Activated T-helper 1 cell treated with anti-CD3 and anti-CD28 coated beads, Interleukin-12 subunit alpha, Interleukin-12 subunit beta, Interleukin-2, Interleukin-4 antibody, amounts not matched to agents 30 ng/mL and 10 ng/mL and 1 ng/mL, durations not matched to agents 14 hours and 24 hours and 36 hours (primary cell): ENCODE measurements around the gene AKR1B15. TPM values are rescaled to one million over a fixed set of nuclear protein-coding genes. Genes with fewer than 3 reads are reported as not detected.

ENCODE experiments used
- total RNA-seq: library from RNA; stranded (reverse); gene quantifications from 2 replicates; pipeline ENCODE4 v1.2.3, GENCODE V29; 2022

Gene AKR1B15
- total RNA-seq, 1 donor from 2014 or later = not detected

Other genes with a start within 250 kb of the AKR1B15 start
- gene SLC35B4, start 232.2 kb upstream of the AKR1B15 start, total RNA-seq = 22.4 and 23.3 TPM in 2 replicates
- 99.7 and 111 TPM in 2 replicates for gene AKR1B1, start 90.0 kb upstream of the AKR1B15 start, total RNA-seq
- not detected in 2 replicates for gene AKR1B10, start 21.5 kb upstream of the AKR1B15 start, total RNA-seq
- gene BPGM, start 97.7 kb downstream of the AKR1B15 start, total RNA-seq = 23.8 and 25.3 TPM in 2 replicates
- gene CALD1, start 230.5 kb downstream of the AKR1B15 start, total RNA-seq = 2.3 and 3.3 TPM in 2 replicates